ENCODE data around the gene PPIP5K2. TPM values are rescaled to one million over a fixed set of nuclear protein-coding genes. Genes with fewer than 3 reads are reported as not detected.

The PPIP5K2 gene
- total RNA-seq, 2 donors from 2014 or later = 27.1 to 35.5 TPM

- ATAC-seq = no peak
- no peak for DNase-seq
- intact Hi-C loops (cut with DNase I) = no loop called here
Measured at GRCh38 chr5:103228588-103228987, 108.5 kb downstream of the PPIP5K2 start.

GRCh38 chr5:103232393-103232999 lies 112.4 kb downstream of the PPIP5K2 start:
- DNase-seq (no peak), ATAC-seq (peak; percentile 50 to 77)
- intact Hi-C loops (cut with DNase I) = loop anchor here (1.0 to 5.0 kb wide), 2 partner anchors 243 to 245 kb away; no protein-coding TSS in a partner anchor

GRCh38 chr5:103234239-103234975 lies 114.3 kb downstream of the PPIP5K2 start:
- no peak for DNase-seq
- peak in 1 of 2 donors; percentile 78 for ATAC-seq

GRCh38 chr5:103235891-103236290 lies 115.8 kb downstream of the PPIP5K2 start:
- ATAC-seq (no peak), DNase-seq (no peak)
- intact Hi-C loops (cut with DNase I) = no loop called here

More at GRCh38 chr5:103234239-103234975, 114.3 kb downstream of the PPIP5K2 start:
- intact Hi-C loops (cut with DNase I) = loop anchor here in 1 of 2 donors (5.0 kb wide), 1 partner anchor 243 kb away; no protein-coding TSS in a partner anchor

GRCh38 chr5:103237778-103238177 lies 117.7 kb downstream of the PPIP5K2 start:
- ATAC-seq = no peak
- intact Hi-C loops (cut with DNase I) = no loop called here
- no peak for DNase-seq

- no peak for ATAC-seq
- intact Hi-C loops (cut with DNase I) = loop anchor here in 1 of 2 donors (10.0 kb wide), 1 partner anchor 59 kb away; no protein-coding TSS in a partner anchor
- no peak for DNase-seq
Measured at GRCh38 chr5:103243665-103244064, 123.6 kb downstream of the PPIP5K2 start.

GRCh38 chr5:103244398-103244797 lies 124.3 kb downstream of the PPIP5K2 start:
- intact Hi-C loops (cut with DNase I) = loop anchor here in 1 of 2 donors (10.0 kb wide), 1 partner anchor 60 kb away; no protein-coding TSS in a partner anchor
- no peak for ATAC-seq
- no peak for DNase-seq

- ATAC-seq (no peak), DNase-seq (no peak)
- intact Hi-C loops (cut with DNase I) = loop anchor here in 1 of 2 donors (10.0 kb wide), 1 partner anchor 61 kb away; no protein-coding TSS in a partner anchor
Measured at GRCh38 chr5:103245761-103246160, 125.7 kb downstream of the PPIP5K2 start.

- intact Hi-C loops (cut with DNase I) = loop anchor here in 1 of 2 donors (10.0 kb wide), 1 partner anchor 62 kb away; no protein-coding TSS in a partner anchor
- no peak for ATAC-seq
- DNase-seq = no peak
Measured at GRCh38 chr5:103247118-103247517, 127.0 kb downstream of the PPIP5K2 start.

- intact Hi-C loops (cut with DNase I) = loop anchor here in 1 of 2 donors (10.0 kb wide), 1 partner anchor 64 kb away; no protein-coding TSS in a partner anchor
- ATAC-seq (no peak), DNase-seq (no peak)
Measured at GRCh38 chr5:103249068-103249467, 129.0 kb downstream of the PPIP5K2 start.

GRCh38 chr5:103254921-103255320 lies 134.8 kb downstream of the PPIP5K2 start:
- intact Hi-C loops (cut with DNase I) = no loop called here
- DNase-seq (no peak), ATAC-seq (no peak)

- intact Hi-C loops (cut with DNase I) = no loop called here
- DNase-seq = no peak
Measured at GRCh38 chr5:103255691-103256090, 135.6 kb downstream of the PPIP5K2 start.

GRCh38 chr5:103256178-103256577 lies 136.1 kb downstream of the PPIP5K2 start:
- ATAC-seq (no peak), DNase-seq (no peak)
- intact Hi-C loops (cut with DNase I) = no loop called here

More at GRCh38 chr5:103255691-103256090, 135.6 kb downstream of the PPIP5K2 start:
- ATAC-seq = no peak

- intact Hi-C loops (cut with DNase I) = no loop called here
- peak; percentile 97 to 99 for ATAC-seq
- peak; percentile 98 for DNase-seq
Measured at GRCh38 chr5:103258368-103258956, 138.4 kb downstream of the PPIP5K2 start, which contains the start of gene MACIR. TSS of gene MACIR (plus strand) at chr5:103258763. CDS start at chr5:103275920, 17,157 bp downstream.

GRCh38 chr5:103258957-103259704 lies 139.0 kb downstream of the PPIP5K2 start:
- ATAC-seq (peak; percentile 45 to 60), DNase-seq (peak; percentile 64)
- intact Hi-C loops (cut with DNase I) = no loop called here

- intact Hi-C loops (cut with DNase I) = no loop called here
- peak in 1 of 2 donors; percentile 0 for ATAC-seq
- no peak for DNase-seq
Measured at GRCh38 chr5:103259705-103260355, 139.7 kb downstream of the PPIP5K2 start.

GRCh38 chr5:103260951-103261350 lies 140.8 kb downstream of the PPIP5K2 start:
- ATAC-seq = no peak
- intact Hi-C loops (cut with DNase I) = no loop called here

More at GRCh38 chr5:103260951-103261350, 140.8 kb downstream of the PPIP5K2 start:
- DNase-seq = no peak

All from left cardiac atrium (tissue), 4 donors.